GF-D8 (cell line): ENCODE data around the gene EPHB3.

ENCODE experiments used
- DNase-seq: peaks from one replicate; lab custom pipeline; 2025; lab: John Stamatoyannopoulos, UW

The EPHB3 gene

GRCh38 chr3:184581331-184581855 is 19.8 kb downstream of the EPHB3 start:
- DNase-seq = no peak

- DNase-seq = no peak
These were observed 21.3 kb downstream of the EPHB3 start for GRCh38 chr3:184582646-184583577.

- DNase-seq = no peak
These were observed 22.2 kb downstream of the EPHB3 start for GRCh38 chr3:184583578-184584451.

- no peak for DNase-seq
These were observed 22.9 kb downstream of the EPHB3 start for GRCh38 chr3:184584464-184584891.

- DNase-seq = no peak
These were observed 24.0 kb downstream of the EPHB3 start for GRCh38 chr3:184585545-184585944.

- DNase-seq = no peak
These were observed 25.3 kb downstream of the EPHB3 start for GRCh38 chr3:184586851-184587250.

- DNase-seq = no peak
These were observed 27.2 kb downstream of the EPHB3 start for GRCh38 chr3:184588776-184589175.

GRCh38 chr3:184590795-184591194 is 29.2 kb downstream of the EPHB3 start:
- no peak for DNase-seq

- DNase-seq = no peak
These were observed 30.2 kb downstream of the EPHB3 start for GRCh38 chr3:184591789-184592188.

GRCh38 chr3:184592371-184593219 is 31.0 kb downstream of the EPHB3 start:
- no peak for DNase-seq

GRCh38 chr3:184593220-184593927 is 31.8 kb downstream of the EPHB3 start:
- no peak for DNase-seq

GRCh38 chr3:184593928-184594303 is 32.3 kb downstream of the EPHB3 start:
- DNase-seq = no peak

- DNase-seq = no peak
These were observed 32.9 kb downstream of the EPHB3 start for GRCh38 chr3:184594371-184595001.

- DNase-seq = no peak
These were observed 34.1 kb downstream of the EPHB3 start for GRCh38 chr3:184595726-184596125.

GRCh38 chr3:184596233-184596632 is 34.6 kb downstream of the EPHB3 start:
- no peak for DNase-seq

- no peak for DNase-seq
These were observed 35.4 kb downstream of the EPHB3 start for GRCh38 chr3:184596886-184597575.

- no peak for DNase-seq
These were observed 36.4 kb downstream of the EPHB3 start for GRCh38 chr3:184597829-184598573.

GRCh38 chr3:184598574-184598927 is 37.0 kb downstream of the EPHB3 start:
- DNase-seq = no peak

- DNase-seq = no peak
These were observed 37.6 kb downstream of the EPHB3 start for GRCh38 chr3:184599143-184599542.
